Activated CD8-positive, alpha-beta memory T cell treated with anti-CD3 and anti-CD28 coated beads for 24 hours (primary cell): ENCODE data around the gene KRT16.
A peak's percentile ranks its signal among the peaks of the same experiment; 100 is the strongest.
"Not testable (repeated sequence)": the region's sequence is repeated elsewhere in the genome, so short reads cannot be mapped to it uniquely, and the experiment has no call there.

Experiments used
- DNase-seq: peaks from one replicate; pipeline ENCODE4 v3.0.0-alpha.2; 2020

Gene KRT16

DNA sequence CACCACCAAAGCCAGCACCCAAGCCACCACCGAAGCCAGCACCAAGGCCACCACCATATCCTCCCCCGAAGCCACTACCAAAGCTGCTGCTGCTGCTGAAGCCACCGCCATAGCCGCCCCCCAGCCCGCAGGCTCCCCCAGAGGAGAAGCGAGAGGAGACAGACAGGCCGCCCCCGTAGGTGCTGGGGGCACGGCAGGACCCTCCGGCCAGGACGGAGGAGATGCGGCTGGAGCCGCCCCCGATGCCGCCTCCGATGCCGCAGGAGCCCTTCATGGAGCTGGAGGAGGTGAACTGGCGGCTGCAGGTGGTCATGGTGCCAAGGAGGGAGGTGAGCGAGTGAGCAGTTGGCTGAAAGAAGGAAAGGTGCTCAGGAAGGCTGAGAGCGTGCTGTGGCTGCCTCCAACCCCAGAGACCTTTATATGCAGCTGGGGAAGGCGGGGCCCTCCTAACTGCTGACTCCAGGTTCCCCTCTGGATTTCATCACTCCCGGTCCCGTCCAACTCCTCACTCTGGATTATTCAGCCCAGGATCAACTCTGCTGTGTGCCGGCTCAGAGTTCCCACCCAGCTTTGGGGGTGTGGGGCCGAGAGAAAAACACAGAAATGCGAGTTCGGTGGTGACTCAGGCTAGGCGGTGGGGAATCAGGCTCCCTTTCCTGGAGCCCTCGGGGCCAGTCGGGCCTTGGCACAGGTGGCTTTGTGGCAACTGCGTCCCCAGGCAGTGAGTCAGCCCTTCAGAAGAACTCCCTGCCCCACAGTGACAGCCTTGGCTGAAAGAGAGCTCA, at the start of gene KRT16:
Gene KRT16, minus strand, starts transcription at position 392 of the 785 bp plus-strand sequence. Its CDS starts 79 bp downstream, at position 313.
- DNase-seq = not testable (repeated sequence)

- DNase-seq = no peak
These were observed 47.7 kb upstream of the KRT16 start for GRCh38 chr17:41660221-41660711.

DNA sequence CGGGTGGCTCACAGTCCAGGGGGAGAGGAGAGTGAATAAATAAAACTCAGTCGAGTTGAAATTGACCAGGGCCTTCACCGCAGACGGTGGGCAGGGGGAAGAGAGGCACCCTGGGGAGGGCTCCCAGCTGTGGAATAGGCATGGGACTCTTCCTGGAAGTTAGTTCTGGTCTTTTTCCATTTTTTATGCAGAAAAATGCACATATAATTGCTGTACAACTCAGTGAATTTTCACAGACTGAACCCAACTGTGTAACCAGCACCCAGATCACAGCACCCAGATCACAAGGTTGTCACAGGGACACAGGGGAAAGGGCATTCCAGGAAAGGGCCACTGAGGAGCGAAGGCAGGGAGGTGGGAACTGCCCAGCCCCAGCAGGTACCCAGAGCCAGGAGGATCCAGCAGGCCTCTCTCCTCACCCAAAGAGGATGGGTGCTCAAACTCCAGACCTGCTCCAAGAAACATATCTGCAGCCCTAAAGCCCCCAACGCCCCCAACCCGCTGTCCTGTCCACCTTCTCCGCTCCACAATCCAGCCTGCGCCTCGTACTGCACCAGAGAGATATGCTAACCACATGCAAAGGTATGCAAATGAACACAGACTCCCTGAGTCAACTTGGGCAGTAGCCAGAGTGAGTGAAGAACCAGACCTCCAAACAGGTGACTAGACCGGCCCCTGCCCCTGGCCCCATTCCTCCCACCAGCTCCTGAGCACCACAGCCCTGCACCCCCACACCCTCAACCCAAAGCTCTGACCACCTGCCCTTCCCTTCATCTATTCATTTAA, 47.1 kb upstream of the KRT16 start:
- no peak for DNase-seq

GRCh38 chr17:41658846-41659245, 46.3 kb upstream of the KRT16 start:
- no peak for DNase-seq

GRCh38 chr17:41657936-41658335, 45.4 kb upstream of the KRT16 start:
- DNase-seq = no peak

DNA sequence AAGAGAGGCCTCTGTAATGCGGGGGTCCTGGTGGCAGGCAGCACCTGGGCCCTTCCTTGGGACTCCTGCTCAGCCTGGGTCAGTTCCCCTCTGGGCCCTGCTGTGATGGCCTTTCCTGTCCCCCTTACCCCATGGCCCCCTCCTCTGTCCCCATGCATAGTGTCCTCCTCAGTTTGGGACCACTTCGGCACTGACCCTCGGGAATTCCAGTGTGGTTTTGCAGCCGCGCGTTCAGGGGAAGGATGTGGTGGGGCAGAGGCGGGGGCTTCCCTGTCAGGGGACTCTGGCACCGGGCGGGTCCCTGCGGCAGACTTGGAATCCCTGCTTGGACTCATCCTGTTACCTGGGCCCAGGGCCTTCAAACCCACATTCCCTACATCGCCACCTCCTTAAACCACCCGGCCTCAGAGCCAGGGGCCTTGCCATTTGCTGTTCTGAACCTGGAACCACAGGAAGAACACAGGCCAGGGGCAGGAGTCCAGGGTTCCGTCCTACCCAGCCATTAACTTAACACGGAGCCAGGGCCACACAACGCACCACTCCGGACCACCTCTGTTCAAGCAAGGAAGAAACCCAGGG, 44.7 kb upstream of the KRT16 start:
- no peak for DNase-seq

DNA sequence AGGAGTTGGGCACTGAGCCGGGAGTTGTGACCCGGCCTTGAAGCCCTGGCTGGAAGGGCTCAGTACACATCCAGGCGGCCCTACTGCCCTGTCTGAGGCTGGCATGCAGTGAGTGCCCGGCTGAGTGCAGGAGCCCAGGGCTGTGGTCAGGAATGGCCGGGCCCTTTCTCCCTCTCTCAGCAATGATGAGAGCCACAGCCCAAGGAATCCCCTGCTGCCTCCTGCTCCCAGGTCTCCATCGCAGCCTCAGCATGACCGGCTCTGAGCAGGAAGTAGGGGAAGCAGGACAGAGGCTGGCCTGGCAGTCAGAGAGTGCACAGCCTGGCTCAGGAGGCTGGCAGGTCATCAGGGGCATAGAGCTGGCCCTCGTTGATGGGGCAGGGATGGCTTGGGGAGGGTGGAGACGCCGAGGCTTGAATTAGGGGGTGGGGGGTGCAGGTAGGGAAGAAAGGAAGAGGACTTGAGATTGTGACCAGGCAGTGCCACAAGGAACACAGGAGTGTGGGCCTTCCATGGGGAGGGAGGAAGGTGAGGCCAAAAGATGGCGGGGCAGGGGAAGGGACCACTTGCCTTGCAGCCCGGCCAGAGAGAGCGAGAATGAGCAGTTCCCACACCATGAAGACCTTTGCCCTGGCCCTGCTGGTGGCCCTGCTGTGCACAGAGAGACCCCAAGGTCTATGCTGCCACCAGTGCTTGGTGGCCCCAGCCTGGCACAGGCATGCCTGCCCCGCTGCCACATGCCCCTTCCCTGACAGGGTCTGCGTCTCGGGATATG, 43.9 kb upstream of the KRT16 start:
- DNase-seq = no peak

- no peak for DNase-seq
These were observed 43.1 kb upstream of the KRT16 start for GRCh38 chr17:41655611-41656111.

DNA sequence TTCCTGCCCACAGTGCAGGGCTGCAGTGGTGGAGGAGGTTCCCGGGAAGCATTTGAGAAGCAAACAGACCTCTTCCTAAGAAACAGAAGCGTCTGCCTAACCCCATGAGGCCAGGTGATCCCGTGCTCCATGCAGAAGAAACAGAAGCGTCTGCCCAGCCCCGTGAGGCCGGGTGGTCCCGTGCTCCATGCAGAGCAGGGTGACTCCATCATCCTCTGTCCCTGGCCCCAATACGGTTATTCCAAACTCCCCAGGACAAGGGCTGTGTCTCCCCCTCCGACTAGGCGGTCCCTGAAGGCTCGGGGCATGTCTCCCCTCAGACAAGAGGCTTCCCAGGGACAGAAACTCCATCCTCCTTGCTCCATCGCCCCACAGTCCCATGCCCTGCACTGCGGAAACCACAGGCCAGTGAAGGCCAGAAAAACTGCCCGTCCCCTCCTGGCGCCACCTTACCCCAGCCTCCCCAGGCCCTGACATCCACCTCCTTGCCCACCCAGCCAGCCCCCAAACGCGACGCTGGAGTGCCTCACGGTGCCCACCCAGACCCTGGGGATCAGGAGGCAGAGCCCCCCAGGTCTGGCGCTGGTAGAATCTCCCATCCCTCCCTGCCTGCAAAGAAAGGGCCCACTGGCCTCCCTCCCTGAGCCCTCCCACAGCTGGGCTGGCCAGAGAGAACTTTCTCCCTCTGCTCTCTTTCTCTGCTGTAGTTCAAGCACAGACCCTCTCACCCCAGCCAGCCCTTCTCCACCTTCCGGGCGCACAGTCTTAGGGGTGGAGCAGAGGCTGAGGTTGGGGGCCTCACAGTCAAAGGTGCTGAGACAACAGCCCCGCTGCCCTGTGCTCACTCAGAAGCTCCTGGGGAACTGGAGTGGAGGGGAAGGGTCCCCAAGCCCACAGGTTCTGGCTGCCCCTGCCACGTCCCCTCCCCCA, 42.4 kb upstream of the KRT16 start:
- DNase-seq = no peak

DNA sequence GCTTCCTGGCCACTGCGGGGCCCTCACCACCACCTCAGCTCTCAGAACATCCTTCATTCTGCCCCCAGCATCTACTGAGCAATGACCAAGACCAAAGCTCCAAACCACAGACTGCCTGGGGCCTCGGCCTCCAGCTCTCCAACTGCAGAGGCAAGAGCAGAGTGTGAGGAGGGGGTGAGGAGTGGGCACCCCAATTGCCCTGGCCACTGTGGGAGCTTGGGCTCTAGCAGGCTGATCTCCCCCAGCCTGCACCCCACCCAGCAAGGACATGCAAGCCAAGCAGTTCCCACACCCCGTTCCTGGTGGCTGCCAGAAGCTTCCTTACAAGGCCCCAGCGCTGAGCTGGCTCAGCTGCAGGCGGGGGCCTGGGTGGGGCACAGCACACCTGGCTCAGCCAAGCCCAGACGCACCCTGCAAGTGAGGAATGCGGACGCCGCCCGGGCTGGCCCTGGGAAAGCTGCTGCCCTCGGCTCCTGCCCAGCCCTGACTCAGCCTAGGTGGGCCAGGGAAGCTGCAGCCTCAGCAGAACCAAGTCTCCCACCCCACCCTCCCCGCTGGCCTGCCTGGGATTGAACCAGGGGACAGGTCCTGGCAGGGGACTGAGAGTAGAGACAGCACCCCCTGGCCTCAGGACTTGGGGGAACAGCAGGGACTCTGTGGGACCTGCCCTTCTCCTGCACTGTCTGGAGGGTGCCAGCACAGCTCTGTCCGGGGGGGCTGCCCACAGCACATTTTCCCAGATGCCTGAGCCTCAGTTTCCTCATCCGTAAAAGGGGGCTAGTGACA, 41.5 kb upstream of the KRT16 start:
- no peak for DNase-seq

- no peak for DNase-seq
These were observed 40.9 kb upstream of the KRT16 start for GRCh38 chr17:41653421-41653820.

DNA sequence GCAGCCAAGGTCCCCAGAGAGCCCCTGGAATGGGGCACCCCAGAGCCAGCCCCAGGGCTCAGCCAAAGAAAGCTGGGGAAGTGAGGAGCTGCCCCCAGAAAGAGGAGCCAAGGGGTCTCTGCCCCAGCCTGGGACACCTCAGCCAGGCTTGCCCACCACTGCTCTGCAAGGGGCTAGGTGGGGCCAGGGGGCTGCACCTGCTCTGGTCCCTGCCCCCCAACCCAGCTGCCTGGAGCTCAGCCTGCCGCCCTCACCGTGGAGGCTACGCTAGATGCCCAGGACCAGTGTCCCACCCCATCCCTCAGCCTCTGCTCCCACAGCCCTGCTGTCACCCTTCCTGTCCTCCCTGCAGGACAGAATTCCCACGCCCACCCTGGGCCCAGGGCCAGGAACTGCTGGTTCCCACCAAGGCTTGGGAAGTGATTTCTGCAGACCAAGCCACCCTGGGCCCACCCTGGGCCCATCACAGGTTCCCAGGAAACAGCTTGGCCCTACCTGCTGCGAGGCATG, 39.9 kb upstream of the KRT16 start:
- no peak for DNase-seq

GRCh38 chr17:41651625-41652460, 39.3 kb upstream of the KRT16 start:
- DNase-seq = no peak

GRCh38 chr17:41650794-41651624, 38.4 kb upstream of the KRT16 start:
- no peak for DNase-seq

GRCh38 chr17:41649923-41650519, 37.5 kb upstream of the KRT16 start:
- DNase-seq = no peak

GRCh38 chr17:41648411-41649195, 36.0 kb upstream of the KRT16 start:
- peak; percentile 96 for DNase-seq

GRCh38 chr17:41647940-41648410, 35.4 kb upstream of the KRT16 start:
- DNase-seq = peak; percentile 99
